SKM-1 treated with dmso at 0.1 percent for 144 hours (cell line): ENCODE measurements around the gene C2orf69.
"Not testable (repeated sequence)": the region's sequence is repeated elsewhere in the genome, so short reads cannot be mapped to it uniquely, and the experiment has no call there.

Experiments used
- DNase-seq: peaks from one replicate; lab custom pipeline; 2025; ENCODE audit not compliant: unreplicated experiment; lab: John Stamatoyannopoulos, UW

The C2orf69 gene

DNA sequence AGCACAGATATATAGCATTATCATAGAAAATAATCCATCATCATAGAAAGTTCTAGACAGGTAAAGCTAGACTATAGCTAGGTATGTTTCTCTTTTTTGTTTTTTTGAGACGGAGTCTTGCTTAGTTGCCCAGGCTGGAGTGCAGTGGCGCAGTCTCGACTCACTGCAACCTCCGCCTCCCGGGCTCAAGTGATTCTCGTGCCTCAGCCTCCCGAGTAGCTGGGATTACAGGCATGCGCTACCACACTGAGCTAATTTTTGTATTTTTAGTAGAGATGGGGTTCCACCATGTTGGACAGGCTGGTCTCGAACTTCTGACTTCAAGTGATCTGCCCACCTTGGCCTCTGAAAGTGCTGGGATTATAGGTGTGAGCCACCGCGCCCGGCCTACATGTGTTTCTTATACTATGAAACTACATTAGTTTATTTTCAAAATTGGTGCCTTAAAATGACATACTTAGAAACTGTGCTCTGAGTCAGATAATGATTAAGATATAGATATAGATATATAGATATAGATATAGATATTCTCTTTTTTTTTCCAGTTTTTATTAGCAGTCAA, 1.5 kb downstream of the C2orf69 start:
- not testable (repeated sequence) for DNase-seq

DNA sequence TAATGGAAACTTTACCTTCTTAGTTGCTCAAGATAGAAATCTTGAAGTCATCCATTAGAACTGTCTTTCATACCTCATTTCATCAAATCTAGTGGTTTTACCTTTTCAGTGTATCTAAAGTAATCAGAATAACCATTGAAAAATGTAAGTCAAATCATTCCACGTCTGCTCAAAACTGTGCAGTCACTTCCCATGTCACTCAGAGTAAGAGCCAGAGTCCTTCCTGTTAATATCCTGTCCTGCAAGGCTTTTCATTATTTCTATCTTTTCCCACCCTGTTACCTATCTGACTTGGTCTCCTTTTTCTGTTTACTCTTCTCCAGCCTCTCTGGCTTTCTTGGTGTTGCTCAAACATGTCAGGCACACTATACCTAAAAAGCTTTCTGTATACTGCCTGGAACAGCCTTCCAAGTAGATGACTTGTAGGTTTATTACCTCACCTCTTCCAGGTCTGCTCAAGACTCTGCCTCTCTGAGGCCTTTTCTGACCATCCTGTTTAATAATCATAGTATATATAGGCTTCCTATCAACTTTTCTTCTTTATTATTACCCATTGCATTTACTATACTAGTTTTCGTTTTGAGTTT, 3.4 kb downstream of the C2orf69 start:
- no peak for DNase-seq

DNA sequence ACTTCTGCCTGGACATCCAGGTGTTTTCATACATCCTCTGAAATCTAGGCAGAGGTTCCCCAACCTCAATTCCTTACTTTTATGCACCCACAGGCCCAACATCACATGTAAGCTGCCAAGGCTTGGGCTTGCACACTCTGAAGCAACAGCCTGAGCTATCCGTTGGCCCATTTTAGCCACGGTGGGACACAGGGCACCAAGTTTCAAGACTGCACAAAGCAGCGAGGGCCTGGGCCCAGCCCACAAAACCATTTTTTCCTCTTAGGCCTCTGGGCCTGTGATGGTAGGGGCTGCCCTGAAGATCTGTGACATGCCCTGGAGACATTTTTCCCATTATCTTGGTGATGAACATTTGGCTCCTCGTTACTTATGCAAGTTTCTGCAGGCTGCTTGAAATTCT, 5.9 kb downstream of the C2orf69 start:
- DNase-seq = no peak

DNA sequence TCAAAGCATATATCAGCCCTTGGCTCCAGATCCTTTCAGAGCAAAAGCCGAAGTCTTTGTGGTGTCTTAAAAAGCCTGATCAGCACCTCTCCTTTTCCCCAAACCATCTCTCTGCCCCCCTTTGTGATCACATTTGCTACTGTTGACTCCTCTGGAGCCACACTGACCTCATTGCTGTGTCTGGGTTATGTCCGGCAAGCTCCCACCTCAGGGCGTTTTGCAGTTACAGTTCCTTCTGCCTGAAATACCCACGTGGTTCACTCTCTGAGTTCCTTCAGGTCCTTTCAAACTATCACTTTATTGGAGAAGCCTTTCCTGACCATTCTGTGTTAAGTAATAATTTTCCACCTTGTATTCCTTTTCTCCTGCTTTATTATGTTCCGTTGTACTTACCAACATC, 11.8 kb downstream of the C2orf69 start:
- DNase-seq = no peak

DNA sequence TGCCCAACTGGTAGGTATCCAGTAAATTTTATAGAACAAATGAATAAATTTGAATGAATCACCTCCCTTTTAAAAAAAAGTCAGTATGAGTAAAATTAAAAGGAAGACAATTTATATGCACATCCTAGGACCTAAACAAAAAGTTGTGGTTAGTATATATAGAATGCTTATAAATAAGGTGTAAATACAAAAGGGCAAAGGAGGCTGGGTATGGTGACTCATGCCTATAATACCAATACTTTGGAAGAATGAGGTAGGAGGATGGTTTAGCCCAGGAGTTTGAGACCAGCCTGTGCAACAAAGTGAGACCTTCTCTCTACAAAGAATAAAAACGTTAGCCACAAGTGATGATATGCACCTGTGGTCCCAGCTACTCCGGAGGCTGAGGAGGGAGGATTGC, 12.8 kb downstream of the C2orf69 start:
- DNase-seq = no peak

DNA sequence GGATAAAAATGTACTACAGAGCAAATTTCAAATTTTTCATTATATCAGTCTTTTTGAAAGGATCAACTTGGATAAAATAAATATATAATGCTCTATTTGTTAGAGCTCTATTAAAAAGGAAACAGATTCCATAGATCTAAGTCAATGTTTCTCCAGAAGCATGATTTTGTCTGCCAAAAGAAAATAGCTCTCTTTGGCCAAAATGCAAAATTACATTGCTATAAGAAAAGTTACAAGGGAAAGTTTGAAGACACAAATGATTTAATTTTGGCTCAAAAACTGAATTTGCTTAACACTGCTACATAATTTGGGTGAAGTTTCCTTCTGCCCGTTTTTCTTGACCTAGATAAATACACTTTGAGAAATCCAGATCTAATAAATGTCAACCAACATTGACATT, 15.7 kb downstream of the C2orf69 start:
- DNase-seq = no peak

DNA sequence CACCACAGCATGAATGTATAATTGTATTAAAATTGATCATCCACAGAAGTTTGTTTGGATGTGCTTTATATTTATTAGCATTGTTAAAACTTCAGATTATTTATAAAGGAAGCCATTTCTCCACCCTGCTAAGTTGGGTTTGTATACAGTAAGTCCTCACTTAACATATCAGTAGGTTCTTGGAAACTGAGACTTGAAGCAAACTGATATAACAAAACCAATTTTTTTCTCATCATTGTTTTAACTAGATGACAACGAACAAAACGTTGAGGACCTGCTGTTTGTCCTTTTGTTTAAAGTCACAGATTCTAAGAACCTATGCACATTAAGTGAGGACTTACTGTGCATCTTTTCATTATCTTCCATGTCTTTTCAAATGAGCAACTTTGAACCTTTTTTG, 17.1 kb downstream of the C2orf69 start:
- DNase-seq = no peak

DNA sequence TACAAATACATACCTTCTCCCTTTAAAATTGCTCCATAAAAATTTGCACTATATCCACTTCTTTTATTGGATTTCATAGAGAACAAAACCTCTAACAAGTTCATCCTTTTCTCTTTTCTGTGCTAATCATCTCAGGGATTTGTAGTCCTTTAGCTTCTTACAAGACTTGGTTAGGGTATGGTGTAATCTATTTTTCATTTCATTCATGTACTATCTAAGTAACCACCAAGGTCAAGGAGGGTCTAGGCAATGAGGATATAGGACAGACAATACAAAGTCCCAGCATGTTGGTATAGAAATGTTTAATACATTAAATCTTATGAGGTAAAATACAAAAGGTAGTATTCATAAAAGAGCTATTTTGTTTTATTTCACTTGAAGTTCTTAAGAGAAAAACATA, 17.5 kb downstream of the C2orf69 start:
- no peak for DNase-seq

DNA sequence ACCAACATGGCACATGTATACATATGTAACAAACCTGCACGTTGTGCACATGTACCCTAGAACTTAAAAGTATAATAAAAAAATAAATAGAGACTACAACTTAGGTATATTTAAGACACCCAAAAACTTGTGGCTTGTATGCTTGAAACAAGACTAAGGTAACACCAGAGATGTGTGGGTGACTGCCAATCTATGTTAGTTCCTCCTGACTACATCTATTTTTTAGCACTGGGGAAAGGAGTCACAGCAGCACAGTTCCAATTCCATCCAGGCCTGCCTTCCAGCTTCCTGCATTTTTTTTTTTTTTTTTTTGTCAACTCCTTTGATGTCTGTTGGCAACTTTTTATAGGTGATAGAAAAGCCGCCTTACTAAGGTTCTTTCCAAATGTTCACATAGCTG, 18.2 kb downstream of the C2orf69 start:
- DNase-seq = no peak

DNA sequence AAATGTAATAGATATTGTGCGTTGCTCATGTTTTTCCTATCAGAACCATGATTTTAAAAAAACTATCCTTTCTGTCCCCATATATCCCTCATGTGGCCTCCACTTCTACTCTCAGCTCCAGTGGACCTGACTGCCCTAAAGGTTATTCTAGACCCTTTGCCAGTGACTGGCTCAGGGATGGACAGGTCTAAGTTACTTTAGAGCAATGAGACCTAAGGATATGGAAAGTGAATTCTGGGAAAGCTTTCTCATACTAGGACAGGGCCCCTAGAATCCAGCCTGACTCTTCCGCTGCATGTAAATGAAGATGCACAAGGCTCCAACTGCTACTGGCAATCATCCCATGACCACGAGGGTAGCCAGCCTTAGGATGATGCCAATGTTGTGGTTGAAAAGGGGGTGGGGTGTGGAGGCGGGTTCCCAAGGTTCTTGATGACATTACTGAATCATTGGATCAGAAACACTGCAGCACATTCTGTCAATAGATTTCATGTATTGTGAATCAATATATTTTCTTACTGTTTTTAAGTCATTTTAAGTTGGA, 21.3 kb downstream of the C2orf69 start:
- no peak for DNase-seq

DNA sequence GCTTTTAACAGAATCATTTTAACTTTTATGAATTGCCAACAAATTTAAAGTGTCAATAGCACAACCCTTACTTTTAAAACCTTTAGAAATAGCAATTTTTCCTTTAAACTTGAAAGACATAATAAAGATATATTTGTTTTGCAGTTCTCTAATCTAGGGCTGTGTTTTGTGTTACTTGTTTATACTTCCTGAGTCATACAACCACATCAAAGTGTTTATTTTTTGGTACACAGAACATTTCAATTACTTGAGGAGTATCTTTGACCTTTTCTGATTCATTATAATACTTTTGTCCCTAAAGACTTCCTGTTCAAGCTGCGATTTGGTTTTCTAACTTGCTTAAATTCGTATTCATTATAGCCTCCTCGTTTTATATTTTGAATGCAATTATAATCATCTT, 22.4 kb downstream of the C2orf69 start:
- DNase-seq = no peak

DNA sequence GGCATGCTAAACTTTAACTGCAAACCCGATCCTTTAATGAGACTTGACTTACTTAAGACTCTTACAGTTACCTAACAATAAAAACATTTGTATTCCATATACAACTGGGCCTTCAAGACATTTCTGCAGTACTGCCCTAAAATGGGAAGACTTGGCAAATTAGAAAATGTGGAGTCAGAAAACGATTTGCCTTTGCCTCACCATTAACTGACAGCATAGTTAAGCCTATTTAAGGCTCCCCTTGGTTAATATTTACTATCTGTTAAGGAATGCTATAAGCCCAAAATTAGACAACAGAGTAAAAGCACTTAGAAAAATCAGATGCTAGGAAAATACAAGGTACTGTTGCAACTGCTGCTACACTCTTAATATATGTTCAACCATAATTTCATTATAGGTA, 25.5 kb downstream of the C2orf69 start:
- no peak for DNase-seq

DNA sequence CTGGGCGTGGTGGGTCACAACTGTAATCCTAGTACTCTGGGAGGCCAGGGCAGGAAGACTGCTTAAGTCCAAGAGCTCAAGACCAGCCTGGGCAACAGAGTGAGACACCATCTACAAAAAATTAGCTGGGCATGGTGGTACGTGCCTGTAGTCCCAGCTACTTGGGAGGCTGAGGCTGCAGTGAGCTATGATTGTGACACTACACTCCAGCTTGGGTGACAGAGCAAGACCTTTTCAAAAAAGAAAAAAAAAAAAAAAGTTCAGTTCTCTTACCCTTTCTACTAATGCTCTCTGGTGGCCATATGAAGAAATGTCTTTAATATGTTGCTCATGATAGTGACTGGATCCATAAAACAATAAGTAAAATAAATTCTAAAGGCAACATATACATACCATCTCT, 29.3 kb downstream of the C2orf69 start:
- peak; percentile 45 for DNase-seq

DNA sequence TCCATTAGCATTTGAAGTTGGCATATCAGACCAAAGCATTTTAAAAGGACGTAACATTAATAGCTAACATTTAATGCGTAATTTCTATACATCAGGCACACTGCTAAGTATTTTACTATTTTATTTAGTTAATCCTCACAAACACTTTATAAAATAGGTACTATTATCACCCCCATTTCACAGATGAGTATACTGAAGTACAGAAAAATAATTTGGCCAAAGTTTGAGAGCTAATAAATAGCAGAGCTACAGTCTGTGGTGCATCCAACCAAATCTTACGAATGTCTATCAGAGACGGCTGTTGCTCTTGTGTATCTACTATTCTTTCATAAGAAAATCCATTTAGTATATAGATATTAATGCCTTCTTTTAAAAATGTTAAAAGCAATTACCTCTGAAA, 32.3 kb downstream of the C2orf69 start:
- no peak for DNase-seq

DNA sequence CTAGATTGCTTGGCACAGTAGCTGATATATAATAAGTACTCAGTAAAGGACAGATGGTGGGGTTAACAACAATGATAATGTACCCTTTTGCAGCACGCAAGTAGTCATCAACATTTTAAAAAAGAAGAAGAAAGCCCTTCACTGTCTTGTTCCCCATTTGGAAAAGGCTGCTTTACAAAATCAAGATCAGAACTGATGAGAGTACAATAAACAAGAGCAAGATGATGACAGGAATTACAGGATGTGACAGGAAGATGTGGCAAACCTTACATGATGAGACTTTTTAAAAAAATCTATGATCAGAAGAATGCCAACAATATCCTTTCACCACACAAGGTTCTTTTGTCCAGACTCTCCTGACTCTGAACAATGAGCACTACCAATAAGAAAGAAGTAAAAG, 35.1 kb downstream of the C2orf69 start:
- DNase-seq = no peak

DNA sequence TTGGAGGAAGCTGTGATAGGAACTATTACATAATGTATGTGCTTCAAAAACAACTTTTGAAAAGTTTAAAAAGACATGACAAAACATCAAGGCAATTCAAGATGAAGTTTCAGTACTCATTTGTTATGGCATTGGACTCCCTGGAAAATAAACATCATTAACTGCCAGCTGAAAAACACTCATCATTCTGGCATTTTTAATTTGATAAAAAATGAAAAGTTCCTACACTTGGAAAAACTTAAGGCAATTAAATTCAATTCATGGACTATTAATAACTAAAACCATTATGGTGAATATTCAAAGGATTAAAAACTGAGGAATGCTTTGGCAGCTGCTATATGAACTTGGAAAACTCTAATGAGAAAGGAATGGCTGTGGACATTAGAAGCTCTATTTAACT, 35.7 kb downstream of the C2orf69 start:
- DNase-seq = no peak

DNA sequence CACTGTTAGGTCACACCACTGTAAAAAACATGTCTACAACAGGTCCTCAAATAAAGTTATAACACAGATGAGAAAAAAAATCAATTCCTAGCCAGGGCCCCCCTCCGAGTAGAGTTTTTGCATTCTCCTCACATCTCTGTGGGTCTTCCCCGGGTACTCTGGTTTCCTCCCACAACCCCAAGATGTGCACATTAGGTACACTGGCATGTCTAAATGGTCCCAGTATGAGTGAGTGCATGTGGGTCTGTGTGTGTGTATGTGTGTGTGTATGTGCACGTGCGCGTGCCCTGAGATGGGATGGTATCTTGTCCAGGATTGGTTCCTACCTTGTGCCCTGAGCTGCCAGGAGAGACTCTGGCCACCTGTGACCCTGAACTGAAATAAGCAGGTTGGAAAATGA, 39.3 kb downstream of the C2orf69 start:
- DNase-seq = no peak

DNA sequence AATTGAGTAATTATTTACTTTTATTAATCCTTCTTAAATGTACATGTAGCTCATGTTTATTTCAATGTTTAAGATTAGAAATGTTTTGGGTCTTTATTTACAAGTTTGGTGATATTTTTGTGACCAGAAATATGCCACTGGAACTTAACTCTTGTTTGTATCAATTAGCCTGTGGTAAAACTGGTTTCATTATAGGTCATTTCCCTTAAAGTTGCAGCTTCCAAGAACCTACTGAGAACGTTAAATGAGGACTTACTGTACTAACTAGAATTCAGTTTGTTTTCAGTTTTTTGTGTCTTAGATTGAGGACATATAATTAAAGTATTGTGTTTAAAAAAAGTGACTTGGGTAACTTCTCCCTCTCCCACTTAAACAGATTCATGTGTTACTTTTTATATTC, 39.9 kb downstream of the C2orf69 start:
- no peak for DNase-seq

DNA sequence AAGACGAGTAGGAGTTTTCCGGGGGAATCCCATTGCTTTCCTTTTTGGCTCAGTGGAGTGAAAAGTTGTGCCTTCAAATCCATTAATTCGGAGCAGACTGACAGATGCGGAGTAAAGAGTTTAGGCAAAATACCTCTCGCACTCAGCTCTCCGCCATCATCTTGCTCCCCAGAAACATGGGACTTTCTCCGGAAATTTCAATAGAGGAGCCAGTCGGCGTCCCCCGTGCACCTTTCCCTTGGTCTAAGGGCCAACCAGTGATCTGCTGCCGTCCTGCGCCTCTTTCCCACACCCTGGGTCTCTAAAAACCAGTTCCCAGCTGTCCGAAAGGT, 43.9 kb downstream of the C2orf69 start:
- peak; percentile 59 for DNase-seq

DNA sequence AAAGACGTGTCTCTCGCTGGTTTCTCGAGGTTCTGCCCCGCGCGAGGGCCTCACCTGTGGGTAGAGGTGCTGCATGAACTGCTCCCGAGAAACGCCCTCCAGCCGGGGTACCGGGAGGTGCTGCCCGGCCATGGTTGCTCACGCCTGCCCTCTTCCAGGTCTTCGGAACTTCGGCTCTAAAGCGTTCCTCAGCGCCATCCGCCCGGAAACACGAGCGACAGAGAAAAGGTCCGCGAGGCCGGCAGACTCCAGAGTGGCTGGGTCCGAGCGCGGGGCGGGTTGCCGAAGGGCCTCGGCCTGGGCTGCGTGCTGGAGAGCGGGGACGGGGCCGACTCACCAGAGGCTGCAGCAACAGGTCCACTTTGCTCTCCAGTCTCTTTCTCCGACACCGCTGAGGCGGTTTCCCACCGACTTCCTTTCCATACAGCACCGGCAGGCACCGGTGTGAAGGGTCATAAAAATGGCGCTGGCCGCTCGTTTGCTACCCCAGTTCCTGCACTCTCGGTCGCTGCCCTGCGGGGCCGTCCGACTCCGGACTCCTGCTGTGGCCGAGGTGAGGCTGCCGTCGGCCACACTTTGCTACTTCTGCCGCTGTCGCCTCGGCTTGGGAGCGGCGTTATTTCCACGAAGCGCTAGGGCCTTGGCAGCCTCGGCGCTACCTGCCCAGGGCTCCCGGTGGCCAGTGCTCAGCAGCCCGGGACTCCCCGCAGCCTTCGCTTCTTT, 44.4 kb downstream of the C2orf69 start, which contains the start of the genes MAIP1 and TYW5:
TSS of gene MAIP1 (plus strand) at position 244 of the 723 bp plus-strand sequence. CDS start at position 461, 217 bp downstream.
TSS of gene TYW5 (minus strand) at position 153 of the 723 bp plus-strand sequence. CDS start at position 132, 21 bp downstream.
- DNase-seq = peak; percentile 87

DNA sequence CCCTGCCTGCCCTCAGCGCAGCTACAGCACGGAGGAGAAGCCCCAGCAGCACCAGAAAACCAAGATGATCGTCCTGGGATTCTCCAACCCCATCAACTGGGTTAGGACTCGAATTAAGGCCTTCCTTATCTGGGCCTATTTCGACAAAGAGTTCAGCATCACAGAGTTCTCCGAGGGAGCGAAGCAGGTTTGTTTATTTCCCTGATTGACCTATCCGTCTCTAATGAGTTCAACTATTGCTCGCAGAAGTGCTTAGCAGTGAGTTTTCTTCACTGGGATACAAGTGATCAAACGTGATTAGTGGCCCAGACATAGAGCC, 44.9 kb downstream of the C2orf69 start:
- DNase-seq = no peak

DNA sequence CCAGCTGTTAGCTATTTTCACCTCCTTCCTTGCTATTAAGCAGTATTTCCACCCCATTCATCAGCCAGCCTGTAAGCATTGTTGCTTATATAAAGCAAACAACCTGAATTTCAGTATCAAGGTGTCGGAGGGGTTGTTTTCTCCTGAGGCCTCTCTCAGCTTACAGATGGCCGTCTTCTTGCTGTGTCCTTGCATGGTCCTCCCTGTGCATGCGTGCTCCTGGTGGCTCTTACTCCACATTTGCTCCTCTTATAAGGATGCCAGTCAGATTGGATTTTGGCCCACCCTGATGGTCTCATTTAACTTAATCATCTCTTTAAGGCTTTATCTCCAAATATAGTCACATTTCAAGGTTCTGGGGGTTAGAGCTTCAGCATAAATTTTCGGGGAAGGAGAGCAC, 46.9 kb downstream of the C2orf69 start:
- no peak for DNase-seq

DNA sequence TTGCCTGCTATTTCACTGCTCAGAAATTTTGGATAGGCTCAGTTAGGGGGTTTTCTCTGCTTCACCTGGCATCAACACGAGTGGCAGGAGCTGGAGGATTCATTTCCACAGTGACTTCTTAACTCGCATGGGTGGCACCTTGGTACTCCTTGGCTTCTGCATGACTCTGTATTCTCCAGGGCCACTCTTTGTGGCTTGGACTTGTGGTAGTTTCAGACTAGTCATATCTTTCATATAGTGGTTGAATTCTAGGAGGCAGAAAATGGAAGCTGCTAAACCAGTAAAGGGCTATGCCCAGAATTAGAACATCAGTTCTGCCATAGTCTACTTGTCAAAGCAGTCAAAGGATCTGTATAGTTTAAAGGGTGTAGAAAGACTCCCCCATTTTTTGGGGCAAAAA, 51.1 kb downstream of the C2orf69 start:
- no peak for DNase-seq
